Measurements from ENCODE around the gene PRKCQ.

DNA sequence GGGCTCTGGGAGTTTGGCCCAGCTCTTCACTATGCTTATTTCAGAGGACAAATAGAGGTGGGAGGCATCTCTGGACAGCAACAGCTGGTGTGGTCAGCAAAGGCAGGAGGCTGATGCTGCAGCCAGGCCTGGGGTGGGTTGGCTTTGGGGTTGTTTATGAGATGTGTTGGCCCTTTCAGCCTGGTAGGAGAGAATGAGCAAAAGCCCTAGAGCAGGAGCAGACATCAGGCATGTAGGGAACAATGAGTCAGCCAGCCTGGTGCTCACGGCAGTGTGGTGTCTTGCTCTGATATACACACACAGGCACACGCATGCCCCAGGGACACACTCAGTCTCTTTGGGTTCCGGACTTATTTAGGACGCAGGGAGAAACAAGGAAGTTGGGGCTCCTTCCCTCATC is 157.1 kb downstream of the PRKCQ start:
- TF ChIP-seq, protein P1, sequence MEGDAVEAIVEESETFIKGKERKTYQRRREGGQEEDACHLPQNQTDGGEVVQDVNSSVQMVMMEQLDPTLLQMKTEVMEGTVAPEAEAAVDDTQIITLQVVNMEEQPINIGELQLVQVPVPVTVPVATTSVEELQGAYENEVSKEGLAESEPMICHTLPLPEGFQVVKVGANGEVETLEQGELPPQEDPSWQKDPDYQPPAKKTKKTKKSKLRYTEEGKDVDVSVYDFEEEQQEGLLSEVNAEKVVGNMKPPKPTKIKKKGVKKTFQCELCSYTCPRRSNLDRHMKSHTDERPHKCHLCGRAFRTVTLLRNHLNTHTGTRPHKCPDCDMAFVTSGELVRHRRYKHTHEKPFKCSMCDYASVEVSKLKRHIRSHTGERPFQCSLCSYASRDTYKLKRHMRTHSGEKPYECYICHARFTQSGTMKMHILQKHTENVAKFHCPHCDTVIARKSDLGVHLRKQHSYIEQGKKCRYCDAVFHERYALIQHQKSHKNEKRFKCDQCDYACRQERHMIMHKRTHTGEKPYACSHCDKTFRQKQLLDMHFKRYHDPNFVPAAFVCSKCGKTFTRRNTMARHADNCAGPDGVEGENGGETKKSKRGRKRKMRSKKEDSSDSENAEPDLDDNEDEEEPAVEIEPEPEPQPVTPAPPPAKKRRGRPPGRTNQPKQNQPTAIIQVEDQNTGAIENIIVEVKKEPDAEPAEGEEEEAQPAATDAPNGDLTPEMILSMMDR (IDR thresholded peaks at IDR 0.05; ENCODE audit: insufficient read depth, low read depth, low read length) = no peak
- TF ChIP-seq EZH2 (IDR thresholded peaks at IDR 0.05; ENCODE audit: insufficient read depth, low read length) = no peak
